ENCODE results near the gene SLC9C2. TPM values are rescaled to one million over a fixed set of nuclear protein-coding genes. Genes with fewer than 3 reads are reported as not detected.

The SLC9C2 gene
- total RNA-seq, 1 donor from 2014 or later, result 1.2 TPM

- Mint-ChIP-seq H3K4me3 (no peak overlapping the region), H3K36me3 (peaks cover 6% of the 10 kb centered on the region)
These were observed 147.8 kb downstream of the SLC9C2 start for GRCh38 chr1:173454966-173455524.

DNA sequence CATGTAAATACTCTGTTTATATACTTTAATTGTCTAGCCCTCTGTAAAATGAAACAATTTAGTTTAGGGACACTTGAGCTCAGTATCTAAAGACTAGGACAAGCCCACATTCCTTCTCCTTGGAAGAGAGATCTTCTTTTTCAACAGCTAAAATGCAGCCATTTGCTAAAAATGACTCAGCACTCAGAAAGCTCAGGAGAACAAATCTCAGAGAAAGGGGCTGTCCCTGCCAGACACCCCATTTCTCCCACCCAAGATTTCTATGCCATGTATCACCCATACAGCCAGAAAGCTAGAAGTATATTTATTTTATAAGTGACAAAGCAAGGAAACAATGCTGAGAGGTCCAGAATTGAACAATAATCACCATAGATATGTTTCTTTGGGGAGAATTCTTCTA is 148.9 kb downstream of the SLC9C2 start:
- Mint-ChIP-seq H3K4me1 (no peaks in the 10 kb centered on the region), H3K27me3 (ENCODE audit: low read depth) (no peaks in the 10 kb centered on the region), H3K36me3 (peaks cover 2% of the 10 kb centered on the region), H3K4me3 (no peak overlapping the region), H3K27ac (peak overlapping the region; percentile 47), H3K9me3 (peaks cover 4% of the 10 kb centered on the region)
- DNase-seq (ENCODE audit: low spot score in 2 of 2, unreplicated experiment in 2 of 2), result no peak
- TF ChIP-seq CTCF (IDR thresholded peaks at IDR 0.05; ENCODE audit: unreplicated experiment), result no peak

More at GRCh38 chr1:173454966-173455524, 147.8 kb downstream of the SLC9C2 start:
- TF ChIP-seq CTCF (IDR thresholded peaks at IDR 0.05; ENCODE audit: unreplicated experiment), result no peak
- H3K27me3 Mint-ChIP-seq (ENCODE audit: low read depth), result no peaks in the 10 kb centered on the region
- peaks cover 4% of the 10 kb centered on the region for H3K9me3 Mint-ChIP-seq
- no peaks in the 10 kb centered on the region for H3K4me1 Mint-ChIP-seq
- no peak overlapping the region for H3K27ac Mint-ChIP-seq
- DNase-seq (ENCODE audit: low spot score in 2 of 2, unreplicated experiment in 2 of 2), result no peak

DNA sequence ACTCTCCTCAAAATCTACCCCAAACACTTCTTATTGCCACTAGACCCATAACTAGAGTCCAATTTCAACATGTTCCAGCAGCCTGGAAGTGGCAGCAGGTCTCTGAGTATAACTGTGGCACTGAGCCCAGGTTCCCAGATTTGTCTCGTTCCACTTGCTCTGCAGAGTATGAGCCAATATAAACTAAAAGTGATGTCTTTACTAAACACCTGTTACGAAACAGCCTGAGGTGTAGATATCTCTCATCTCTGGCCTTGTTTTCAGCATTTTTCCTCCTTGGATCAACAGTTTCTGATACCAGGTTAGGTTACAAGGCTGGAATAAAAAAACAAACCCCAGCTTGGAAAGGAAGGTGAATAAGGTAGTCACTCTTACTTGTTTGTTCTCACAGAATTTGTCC is 150.9 kb downstream of the SLC9C2 start:
- no peak overlapping the region for H3K4me3 Mint-ChIP-seq
- DNase-seq (ENCODE audit: low spot score in 2 of 2, unreplicated experiment in 2 of 2), result no peak

More for the DNA sequence above, 150.9 kb downstream of the SLC9C2 start:
- peaks cover 9% of the 10 kb centered on the region for H3K36me3 Mint-ChIP-seq
- no peak overlapping the region for H3K27ac Mint-ChIP-seq
- no peak for TF ChIP-seq CTCF (IDR thresholded peaks at IDR 0.05; ENCODE audit: unreplicated experiment)
- H3K9me3 Mint-ChIP-seq, result peaks cover 19% of the 10 kb centered on the region
- no peaks in the 10 kb centered on the region for H3K4me1 Mint-ChIP-seq
- no peaks in the 10 kb centered on the region for H3K27me3 Mint-ChIP-seq (ENCODE audit: low read depth)

Other genes with a start within 250 kb of the SLC9C2 start
- 194 to 211 TPM (median 211 TPM) in 3 replicates for gene PRDX6, start 125.7 kb downstream of the SLC9C2 start, total RNA-seq
- not detected in 3 replicates for gene TEX50, start 32.3 kb upstream of the SLC9C2 start, total RNA-seq
- gene ANKRD45, start 66.8 kb upstream of the SLC9C2 start, total RNA-seq, result 0.38 to 0.60 TPM (median 0.49 TPM) in 3 replicates
- gene KLHL20, start 111.9 kb upstream of the SLC9C2 start, total RNA-seq, result 24.0 to 26.3 TPM (median 25.1 TPM) in 3 replicates
- 14.5 to 15.1 TPM (median 14.6 TPM) in 3 replicates for gene DARS2, start 221.6 kb upstream of the SLC9C2 start, total RNA-seq
- 10.1 to 12.0 TPM (median 10.7 TPM) in 3 replicates for gene CENPL, start 221.8 kb upstream of the SLC9C2 start, total RNA-seq

Measured in mesothelial cell of epicardium (in vitro differentiated cells).